Esophagus squamous epithelium (tissue), 5 donors: Measurements from ENCODE around the gene KIF22. TPM values are rescaled to one million over a fixed set of nuclear protein-coding genes. Genes with fewer than 3 reads are reported as not detected.
A peak's percentile ranks its signal among the peaks of the same experiment; 100 is the strongest.

Experiments
- DNase-seq: peaks from one replicate; lab custom pipeline; 2025; lab: John Stamatoyannopoulos, UW
- H3K27ac ChIP-seq, 4 donors: fragments of 200-600 bp; sonication (generic); one replicate each; pipeline ENCODE4 v1.5.1; 2016 to 2019; ENCODE audit warnings: mild to moderate bottlenecking in 1 of 4
- H3K27me3 ChIP-seq, 4 donors: fragments of 200-600 bp; sonication (generic); 1 replicate in 3 of 4; 2 replicates in 1 of 4; pipeline versions ENCODE4 v1.5.1 to v1.6.0; 2017 to 2021; ENCODE audit warnings: antibody characterized with exemption in 1 of 4
- H3K36me3 ChIP-seq, 3 donors: fragments of 200-600 bp; sonication (generic); one replicate each; pipeline ENCODE4 v1.5.1; 2016 to 2019
- H3K4me1 ChIP-seq, 3 donors: fragments of 200-600 bp; sonication (generic); one replicate each; pipeline ENCODE4 v1.5.1; 2017 to 2019
- H3K4me3 ChIP-seq, 4 donors: fragments of 200-600 bp; sonication (generic); 1 replicate in 3 of 4; 2 replicates in 1 of 4; pipeline ENCODE4 v1.5.1; 2016 to 2019; ENCODE audit warnings: mild to moderate bottlenecking in 2 of 4, moderate library complexity in 1 of 4
- H3K9me3 ChIP-seq, 3 donors: fragments of 200-600 bp; sonication (generic); one replicate each; pipeline ENCODE4 v1.5.1; 2016 to 2019
- POLR2A ChIP-seq, 4 donors: fragments of 450-650 bp; IDR thresholded peaks; one replicate each; pipeline ENCODE4 v1.6.1; 2017; ENCODE audit warnings: antibody characterized with exemption in 4 of 4, mild to moderate bottlenecking in 4 of 4, moderate library complexity in 3 of 4
- WGBS, 2 donors: methylation state at CpG; one replicate each; pipeline ENCODE4 v1.1.5; 2018; 5-methylcytosine and 5-hydroxymethylcytosine counted together
- intact Hi-C: fragments of 100-400 bp; cut with DNase I; formaldehyde crosslinking; loops from one replicate; pipeline ENCODE4 v1.15.0; 2022
- total RNA-seq, 4 donors: library from RNA; depleted of rRNA; stranded (reverse); fragments of >200 nt; gene quantifications; one replicate each; pipeline ENCODE4 v1.1.0, GENCODE V29; 2016
- TF ChIP-seq, protein P1 (sequence below), 6 experiments: fragments of 450-650 bp in 4 of 6; fragments of 200-600 bp in 2 of 6; sonication (generic) in 2 of 6; IDR thresholded peaks; one replicate each; pipeline ENCODE4 v1.5.1; 2016 to 2019; ENCODE audit warnings: antibody characterized with exemption in 6 of 6, mild to moderate bottlenecking in 4 of 6, moderate library complexity in 4 of 6
- donor health status: DM: yes; HTN: yes; CAD: no.

The KIF22 gene
- total RNA-seq = 10 to 100 TPM; 31.0 to 46.3 (median 37.6) TPM

DNA sequence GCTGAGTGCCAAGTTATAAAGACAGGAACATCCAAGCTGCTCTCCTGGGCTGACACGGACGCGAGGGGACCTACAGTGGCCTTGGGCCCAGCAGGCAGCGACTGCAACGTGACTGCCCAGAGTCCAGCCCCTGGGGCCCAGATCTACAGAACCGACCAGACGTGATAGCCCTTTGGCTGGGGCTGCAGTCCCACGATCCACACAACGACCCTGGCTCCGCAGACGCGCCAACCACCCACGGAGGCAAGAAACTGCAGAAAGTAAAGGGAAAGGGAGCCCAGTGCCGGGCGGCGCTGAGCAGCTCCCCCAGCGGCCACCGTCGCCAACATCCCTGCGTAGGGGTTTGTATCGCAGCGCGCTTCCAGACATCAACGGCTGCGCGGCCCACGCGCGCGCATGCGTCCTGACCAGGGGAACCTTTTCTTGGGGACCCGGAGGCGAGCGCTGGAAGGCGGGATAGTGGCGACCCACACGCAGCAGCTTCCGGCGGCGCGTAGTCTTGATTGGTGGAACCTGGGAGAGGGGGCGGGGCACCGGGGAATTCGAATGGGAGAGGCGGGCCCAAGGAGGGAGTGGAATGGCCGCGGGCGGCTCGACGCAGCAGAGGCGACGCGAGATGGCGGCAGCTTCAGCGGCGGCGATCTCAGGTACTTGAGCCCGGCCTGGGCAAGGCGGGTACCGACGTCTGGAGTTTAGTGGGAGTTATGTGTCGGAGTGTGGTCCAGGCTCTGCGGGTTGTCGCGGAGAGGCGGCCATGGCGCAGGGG, at the start of gene KIF22:
KIF22 (plus strand) TSS at position 569 of the 766 bp plus-strand sequence; CDS start at position 578, 9 bp downstream.
- Histone ChIP-seq H3K27me3 (no peaks in the 10 kb centered on the region), H3K36me3 (no peaks in the 10 kb centered on the region), H3K27ac (peak within 1 kb of the TSS; percentile 80 to 92 (median 90)), H3K4me1 (peaks cover 13 to 40% (median 20%) of the 10 kb centered on the region in 3 donors), H3K9me3 (no peaks in the 10 kb centered on the region), H3K4me3 (peak within 1 kb of the TSS; percentile 66 to 88 (median 80))
- peak; percentile 98 for DNase-seq
- WGBS, 2 donors = 0% methylated on average over 6 to 15 of the region's 67 CpGs
- TF ChIP-seq, protein P1, sequence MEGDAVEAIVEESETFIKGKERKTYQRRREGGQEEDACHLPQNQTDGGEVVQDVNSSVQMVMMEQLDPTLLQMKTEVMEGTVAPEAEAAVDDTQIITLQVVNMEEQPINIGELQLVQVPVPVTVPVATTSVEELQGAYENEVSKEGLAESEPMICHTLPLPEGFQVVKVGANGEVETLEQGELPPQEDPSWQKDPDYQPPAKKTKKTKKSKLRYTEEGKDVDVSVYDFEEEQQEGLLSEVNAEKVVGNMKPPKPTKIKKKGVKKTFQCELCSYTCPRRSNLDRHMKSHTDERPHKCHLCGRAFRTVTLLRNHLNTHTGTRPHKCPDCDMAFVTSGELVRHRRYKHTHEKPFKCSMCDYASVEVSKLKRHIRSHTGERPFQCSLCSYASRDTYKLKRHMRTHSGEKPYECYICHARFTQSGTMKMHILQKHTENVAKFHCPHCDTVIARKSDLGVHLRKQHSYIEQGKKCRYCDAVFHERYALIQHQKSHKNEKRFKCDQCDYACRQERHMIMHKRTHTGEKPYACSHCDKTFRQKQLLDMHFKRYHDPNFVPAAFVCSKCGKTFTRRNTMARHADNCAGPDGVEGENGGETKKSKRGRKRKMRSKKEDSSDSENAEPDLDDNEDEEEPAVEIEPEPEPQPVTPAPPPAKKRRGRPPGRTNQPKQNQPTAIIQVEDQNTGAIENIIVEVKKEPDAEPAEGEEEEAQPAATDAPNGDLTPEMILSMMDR (IDR thresholded peaks at IDR 0.05) = peak; percentile 65 to 95 (median 80)
- peak in 3 of 4 donors; percentile 14 to 77 (median 72) for TF ChIP-seq POLR2A (IDR thresholded peaks at IDR 0.05)
- intact Hi-C loops = no loop called here

DNA sequence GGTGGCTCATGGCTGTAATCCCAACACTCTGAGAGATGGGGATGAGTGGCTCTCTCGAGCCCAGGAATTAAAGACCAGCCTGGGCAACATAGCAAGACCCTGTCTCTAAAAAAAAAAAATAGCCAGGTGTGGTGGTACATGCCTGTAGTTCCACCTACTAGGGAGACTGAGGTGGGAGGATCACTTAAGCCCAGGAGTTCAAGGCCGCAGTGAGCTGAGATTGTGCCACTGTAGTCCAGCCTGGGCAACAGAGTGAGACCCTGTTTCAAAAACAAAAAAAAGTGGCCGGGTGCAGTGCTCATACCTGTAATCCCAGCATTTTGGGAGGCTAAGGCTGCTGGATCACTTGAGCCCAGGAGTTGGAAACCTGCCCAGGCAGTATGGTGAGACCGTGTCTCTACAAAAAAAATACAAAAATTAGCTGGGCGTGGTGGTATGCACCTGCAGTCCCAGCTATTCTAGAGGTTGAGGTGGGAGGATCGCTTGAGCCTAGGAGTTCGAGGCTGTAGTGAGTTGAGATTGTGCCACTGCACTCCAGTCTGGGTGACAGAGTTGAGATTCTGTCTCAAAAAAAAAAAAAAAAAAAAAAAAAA, 47.8 kb upstream of the KIF22 start:
- TF ChIP-seq, protein P1 (IDR thresholded peaks at IDR 0.05) = no peak
- TF ChIP-seq POLR2A (IDR thresholded peaks at IDR 0.05) = no peak
- DNase-seq = no peak
- Histone ChIP-seq H3K36me3 (no peaks in the 10 kb centered on the region), H3K9me3 (no peaks in the 10 kb centered on the region), H3K27ac (no peak overlapping the region), H3K27me3 (peaks cover 0 to 40% (median 0%) of the 10 kb centered on the region in 4 donors), H3K4me3 (no peak overlapping the region), H3K4me1 (peaks cover 0 to 12% (median 4%) of the 10 kb centered on the region in 3 donors)
- WGBS, 2 donors = 68 to 74% methylated on average over 4 to 7 of the region's 7 CpGs
- intact Hi-C loops = no loop called here

DNA sequence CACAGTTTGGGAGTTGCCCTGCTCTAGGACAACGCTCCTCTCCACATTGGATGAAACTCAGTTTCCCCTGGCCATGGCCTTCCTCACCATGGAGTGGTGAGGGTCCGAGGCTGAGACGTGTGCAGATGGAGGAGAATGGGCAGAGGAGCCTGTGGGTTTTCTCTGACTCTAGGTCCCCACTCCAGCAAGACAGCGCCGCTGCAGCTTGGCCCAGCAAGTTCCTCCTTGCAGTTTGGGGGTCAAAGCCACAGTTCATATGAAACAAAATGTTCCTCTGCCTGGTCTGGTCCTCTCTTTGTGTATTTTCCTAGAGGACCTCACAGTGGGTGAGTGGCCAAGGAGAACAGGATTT, 47.1 kb upstream of the KIF22 start:
- Histone ChIP-seq H3K9me3 (no peaks in the 10 kb centered on the region), H3K27ac (no peak overlapping the region), H3K36me3 (no peaks in the 10 kb centered on the region), H3K4me1 (peaks cover 0 to 5% (median under 1%) of the 10 kb centered on the region in 3 donors), H3K4me3 (no peak overlapping the region), H3K27me3 (peaks cover 0 to 39% (median 0%) of the 10 kb centered on the region in 4 donors)
- WGBS, 2 donors = 75 to 95% methylated on average over 3 to 4 of the region's 5 CpGs
- TF ChIP-seq POLR2A (IDR thresholded peaks at IDR 0.05) = no peak
- TF ChIP-seq, protein P1 (IDR thresholded peaks at IDR 0.05) = no peak
- no peak for DNase-seq
- intact Hi-C loops = no loop called here

DNA sequence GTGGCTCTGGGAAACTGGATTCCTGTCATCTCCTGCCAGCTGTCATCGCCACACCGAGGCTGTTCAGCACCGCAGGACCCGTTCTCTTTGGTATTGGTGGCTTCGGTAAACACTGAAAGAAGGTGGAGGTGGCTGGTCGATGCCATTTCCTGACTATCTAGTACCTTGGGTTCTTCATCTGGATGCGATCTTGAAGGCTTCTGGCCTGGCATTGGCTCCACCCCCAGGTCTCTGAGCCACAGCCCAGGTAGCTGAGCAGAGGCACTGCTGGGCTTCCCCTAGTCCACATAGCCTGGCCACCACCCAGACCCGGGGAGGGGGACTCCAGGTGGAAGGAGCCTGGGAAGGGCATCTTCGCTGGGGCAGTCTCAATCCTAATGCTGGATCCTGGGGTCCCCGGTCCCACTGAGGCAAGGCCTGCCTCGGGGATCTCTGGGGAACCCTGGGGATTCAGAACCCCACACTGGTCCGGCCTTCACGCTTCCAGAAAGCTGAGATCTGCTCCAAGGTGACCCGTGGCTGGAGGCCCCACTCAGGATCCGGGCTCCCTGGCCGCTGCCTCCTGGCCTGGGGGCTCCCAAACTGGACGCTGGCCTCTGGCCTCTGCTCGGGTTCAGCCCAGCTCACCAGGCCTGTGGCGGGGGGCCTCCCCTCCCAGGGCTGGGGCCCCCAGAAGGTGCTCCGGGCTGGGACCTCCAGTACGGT, 46.6 kb upstream of the KIF22 start:
- DNase-seq = no peak
- WGBS, 2 donors = 68 to 73% methylated on average over 6 of the region's 21 CpGs
- H3K36me3 ChIP-seq = no peaks in the 10 kb centered on the region
- H3K9me3 ChIP-seq = no peaks in the 10 kb centered on the region
- peak overlapping the region in 3 of 4 donors; percentile 8 to 59 (median 44) for H3K4me3 ChIP-seq
- intact Hi-C loops = no loop called here
- TF ChIP-seq, protein P1 (IDR thresholded peaks at IDR 0.05) = no peak
- TF ChIP-seq POLR2A (IDR thresholded peaks at IDR 0.05) = no peak
- peak overlapping the region in 1 of 4 donors; percentile 72 for H3K27ac ChIP-seq
- H3K27me3 ChIP-seq = peaks cover 0 to 39% (median 0%) of the 10 kb centered on the region in 4 donors
- no peaks in the 10 kb centered on the region for H3K4me1 ChIP-seq
